ENCODE results near the gene MLLT3. TPM values are rescaled to one million over a fixed set of nuclear protein-coding genes. Genes with fewer than 3 reads are reported as not detected.

MLLT3 gene
- total RNA-seq, 1 experiment from 2014 or later: 24.4 TPM

DNA sequence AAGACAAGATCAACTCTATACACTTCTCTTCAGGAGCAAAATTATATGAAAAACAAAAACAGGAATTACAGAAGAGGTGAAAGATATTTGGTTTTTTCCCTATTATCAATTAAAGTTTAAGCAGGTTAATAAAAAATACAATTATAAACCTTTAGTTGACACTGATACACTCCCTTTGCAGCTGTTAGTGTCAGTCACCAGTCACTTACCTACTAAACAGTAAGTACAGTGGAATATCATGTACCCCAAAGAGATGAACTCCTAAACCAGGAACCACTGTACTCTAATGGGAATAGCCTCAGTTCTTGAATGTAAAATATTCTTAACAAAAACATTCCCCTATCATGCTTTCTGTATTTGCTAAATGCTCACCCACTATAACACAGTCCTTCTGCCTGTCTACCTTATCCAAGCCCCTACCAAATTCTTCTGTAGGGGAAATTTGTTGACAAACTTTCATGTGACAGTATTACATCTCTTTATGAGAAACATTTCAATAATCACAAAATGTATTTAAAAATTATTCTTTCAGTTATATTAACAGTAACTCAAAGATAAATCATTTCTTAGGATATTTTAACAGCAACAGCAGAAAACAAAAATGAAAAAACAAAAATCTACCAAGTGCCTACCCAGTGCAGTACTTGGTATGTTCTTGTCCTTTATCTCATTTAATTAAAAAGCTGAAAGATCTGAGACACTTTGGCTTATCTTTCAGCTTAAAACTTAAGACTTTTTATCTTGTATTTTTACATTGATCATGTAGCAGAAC, 212.8 kb downstream of the MLLT3 start:
- Histone ChIP-seq H3K36me3 (ENCODE audit: control insufficient read depth, insufficient read depth, low read length) (no peaks in the 10 kb centered on the region), H3K9me3 (no peaks in the 10 kb centered on the region), H3K4me1 (peaks cover 13% of the 10 kb centered on the region), H3K4me3 (ENCODE audit: low read depth, low read length) (no peak overlapping the region), H3K27me3 (replicated peaks; ENCODE audit: control insufficient read depth, insufficient read depth, low read length) (no peaks in the 10 kb centered on the region)
- no TSS peak for BruUV-seq (replicated peaks)
- DNase-seq: no peak
- TF ChIP-seq, protein P1, sequence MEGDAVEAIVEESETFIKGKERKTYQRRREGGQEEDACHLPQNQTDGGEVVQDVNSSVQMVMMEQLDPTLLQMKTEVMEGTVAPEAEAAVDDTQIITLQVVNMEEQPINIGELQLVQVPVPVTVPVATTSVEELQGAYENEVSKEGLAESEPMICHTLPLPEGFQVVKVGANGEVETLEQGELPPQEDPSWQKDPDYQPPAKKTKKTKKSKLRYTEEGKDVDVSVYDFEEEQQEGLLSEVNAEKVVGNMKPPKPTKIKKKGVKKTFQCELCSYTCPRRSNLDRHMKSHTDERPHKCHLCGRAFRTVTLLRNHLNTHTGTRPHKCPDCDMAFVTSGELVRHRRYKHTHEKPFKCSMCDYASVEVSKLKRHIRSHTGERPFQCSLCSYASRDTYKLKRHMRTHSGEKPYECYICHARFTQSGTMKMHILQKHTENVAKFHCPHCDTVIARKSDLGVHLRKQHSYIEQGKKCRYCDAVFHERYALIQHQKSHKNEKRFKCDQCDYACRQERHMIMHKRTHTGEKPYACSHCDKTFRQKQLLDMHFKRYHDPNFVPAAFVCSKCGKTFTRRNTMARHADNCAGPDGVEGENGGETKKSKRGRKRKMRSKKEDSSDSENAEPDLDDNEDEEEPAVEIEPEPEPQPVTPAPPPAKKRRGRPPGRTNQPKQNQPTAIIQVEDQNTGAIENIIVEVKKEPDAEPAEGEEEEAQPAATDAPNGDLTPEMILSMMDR (IDR thresholded peaks at IDR 0.05; ENCODE audit: insufficient read depth in 1 of 2, low read depth in 1 of 2, low read length in 1 of 2, severe bottlenecking in 1 of 2, unreplicated experiment in 1 of 2): no peak
- no peaks in the 10 kb centered on the region for H3K4me1 Mint-ChIP-seq (ENCODE audit: low read depth, unreplicated experiment)
- no peaks in the 10 kb centered on the region for H3K9me3 Mint-ChIP-seq (ENCODE audit: unreplicated experiment)
- peaks cover 17% of the 10 kb centered on the region for H3K36me3 Mint-ChIP-seq (ENCODE audit: insufficient read depth, unreplicated experiment)
- ChIA-PET POLR2A (no interaction called here), CTCF (no interaction called here)
- intact Hi-C loops (cut with micrococcal nuclease; ENCODE audit: unreplicated experiment): no loop called here
- H3K4me3 Mint-ChIP-seq (ENCODE audit: unreplicated experiment): no peak overlapping the region
- no peak overlapping the region for H3K27ac Mint-ChIP-seq (ENCODE audit: unreplicated experiment)
- no peaks in the 10 kb centered on the region for H3K27me3 Mint-ChIP-seq (ENCODE audit: insufficient read depth, unreplicated experiment)

DNA sequence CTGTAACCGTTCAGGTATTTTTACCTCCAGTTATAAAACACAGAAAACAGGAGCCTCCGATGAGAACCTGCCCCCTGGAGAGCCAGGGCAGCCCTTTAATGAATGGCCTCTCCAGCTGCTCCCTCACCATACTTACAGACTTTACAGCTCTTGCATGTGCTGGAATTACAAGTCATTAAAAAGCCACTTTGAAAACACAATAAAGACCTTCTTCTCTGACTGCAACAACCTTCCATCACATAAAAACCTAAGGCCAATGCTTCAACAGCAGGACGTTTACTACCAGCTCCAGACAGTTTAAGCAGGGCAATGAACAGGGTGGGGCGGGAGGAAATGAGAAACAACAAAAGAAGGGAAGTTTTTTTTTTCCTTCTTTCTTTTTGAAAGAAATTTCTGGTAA, 213.8 kb downstream of the MLLT3 start:
- DNase-seq: no peak
- no peak overlapping the region for H3K4me3 Mint-ChIP-seq (ENCODE audit: unreplicated experiment)
- no TSS peak for BruUV-seq (replicated peaks)
- Histone ChIP-seq H3K9me3 (no peaks in the 10 kb centered on the region), H3K36me3 (ENCODE audit: control insufficient read depth, insufficient read depth, low read length) (no peaks in the 10 kb centered on the region), H3K27me3 (replicated peaks; ENCODE audit: control insufficient read depth, insufficient read depth, low read length) (no peaks in the 10 kb centered on the region), H3K4me1 (peaks cover 13% of the 10 kb centered on the region), H3K4me3 (ENCODE audit: low read depth, low read length) (no peak overlapping the region)
- H3K27ac Mint-ChIP-seq (ENCODE audit: unreplicated experiment): no peak overlapping the region
- intact Hi-C loops (cut with micrococcal nuclease; ENCODE audit: unreplicated experiment): no loop called here
- TF ChIP-seq, protein P1 (IDR thresholded peaks at IDR 0.05; ENCODE audit: insufficient read depth in 1 of 2, low read depth in 1 of 2, low read length in 1 of 2, severe bottlenecking in 1 of 2, unreplicated experiment in 1 of 2): no peak
- POLR2A ChIA-PET: no interaction called here
- CTCF ChIA-PET: no interaction called here
- peaks cover 13% of the 10 kb centered on the region for H3K36me3 Mint-ChIP-seq (ENCODE audit: insufficient read depth, unreplicated experiment)
- H3K27me3 Mint-ChIP-seq (ENCODE audit: insufficient read depth, unreplicated experiment): no peaks in the 10 kb centered on the region
- no peaks in the 10 kb centered on the region for H3K9me3 Mint-ChIP-seq (ENCODE audit: unreplicated experiment)
- no peaks in the 10 kb centered on the region for H3K4me1 Mint-ChIP-seq (ENCODE audit: low read depth, unreplicated experiment)

DNA sequence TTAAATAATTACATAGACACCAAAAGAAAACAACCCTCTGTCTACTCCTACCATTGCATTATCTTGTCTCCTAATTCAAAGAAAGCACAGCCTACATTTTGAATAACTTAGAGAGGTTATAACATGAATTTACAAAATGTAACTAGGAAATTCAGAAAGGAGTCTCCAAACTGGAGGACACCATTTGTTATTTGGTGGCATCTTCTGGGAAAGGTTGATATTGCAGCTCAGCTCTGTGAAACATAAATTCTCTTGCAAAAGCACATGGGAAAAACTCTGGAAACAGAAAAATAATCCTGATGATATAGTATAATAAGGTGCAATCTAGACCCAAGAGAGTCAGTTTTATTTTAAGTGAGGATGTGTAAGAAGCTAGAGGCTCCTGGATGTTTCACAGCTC, 215.3 kb downstream of the MLLT3 start:
- BruUV-seq (replicated peaks): no TSS peak
- ChIA-PET POLR2A (no interaction called here), CTCF (no interaction called here)
- H3K9me3 ChIP-seq: no peaks in the 10 kb centered on the region
- no peaks in the 10 kb centered on the region for H3K27me3 ChIP-seq (replicated peaks; ENCODE audit: control insufficient read depth, insufficient read depth, low read length)
- intact Hi-C loops (cut with micrococcal nuclease; ENCODE audit: unreplicated experiment): loop anchor here (1.0 to 2.0 kb wide), 2 partner anchors 51 to 480 kb away; no protein-coding TSS in a partner anchor
- Mint-ChIP-seq H3K4me3 (ENCODE audit: unreplicated experiment) (no peak overlapping the region), H3K36me3 (ENCODE audit: insufficient read depth, unreplicated experiment) (peaks cover 16% of the 10 kb centered on the region), H3K27ac (ENCODE audit: unreplicated experiment) (no peak overlapping the region), H3K27me3 (ENCODE audit: insufficient read depth, unreplicated experiment) (no peaks in the 10 kb centered on the region), H3K9me3 (ENCODE audit: unreplicated experiment) (no peaks in the 10 kb centered on the region), H3K4me1 (ENCODE audit: low read depth, unreplicated experiment) (peaks cover 4% of the 10 kb centered on the region)
- H3K4me1 ChIP-seq: peaks cover 19% of the 10 kb centered on the region
- TF ChIP-seq, protein P1 (IDR thresholded peaks at IDR 0.05; ENCODE audit: insufficient read depth in 1 of 2, low read depth in 1 of 2, low read length in 1 of 2, severe bottlenecking in 1 of 2, unreplicated experiment in 1 of 2): peak in 1 of 2 experiments; percentile 10
- no peak overlapping the region for H3K4me3 ChIP-seq (ENCODE audit: low read depth, low read length)
- no peak for DNase-seq
- H3K36me3 ChIP-seq (ENCODE audit: control insufficient read depth, insufficient read depth, low read length): no peaks in the 10 kb centered on the region

Data from Caco-2 (cell line).